HepG2 (cell line): Measurements from ENCODE around the gene DEFB112. TPM values are rescaled to one million over a fixed set of nuclear protein-coding genes. Genes with fewer than 3 reads are reported as not detected.

Experiments
- DMAP1 ChIP-seq: IDR thresholded peaks from 2 replicates; pipeline ENCODE4 v1.6.1; 2016
- FOXP4 ChIP-seq: sonication (generic); formaldehyde crosslinking; IDR thresholded peaks from 2 replicates; pipeline ENCODE4 v1.4.0; 2020; ENCODE audit warnings: missing genetic modification reagents
- GABPA ChIP-seq, 2 experiments: IDR thresholded peaks; 2 replicates each; pipeline ENCODE4 v1.6.1; 2011 to 2016; ENCODE audit warnings: low read depth in 2 of 2, low read length in 1 of 2, missing biosample characterization in 1 of 2, missing genetic modification characterization in 1 of 2
- HES4 ChIP-seq: sonication (generic); formaldehyde crosslinking; IDR thresholded peaks from 2 replicates; pipeline ENCODE4 v1.9.0; 2021; ENCODE audit warnings: mild to moderate bottlenecking, missing genetic modification reagents, borderline replicate concordance
- HHEX ChIP-seq: IDR thresholded peaks from 2 replicates; pipeline ENCODE4 v1.6.1; 2016; ENCODE audit warnings: control low read depth
- JUN ChIP-seq: sonication (generic); formaldehyde crosslinking; IDR thresholded peaks from 2 replicates; pipeline ENCODE4 v1.4.0; 2020; ENCODE audit warnings: mild to moderate bottlenecking, missing genetic modification reagents
- LBX2 ChIP-seq: sonication (generic); formaldehyde crosslinking; IDR thresholded peaks from 2 replicates; pipeline ENCODE4 v1.5.0; 2020; ENCODE audit warnings: missing genetic modification reagents, mild to moderate bottlenecking, borderline replicate concordance
- MEIS2 ChIP-seq: sonication (generic); formaldehyde crosslinking; IDR thresholded peaks from 2 replicates; pipeline ENCODE4 v1.9.0; 2021; ENCODE audit warnings: mild to moderate bottlenecking, missing genetic modification reagents
- NCOA2 ChIP-seq: sonication (generic); formaldehyde crosslinking; IDR thresholded peaks from 2 replicates; pipeline ENCODE4 v1.8.0; 2022; ENCODE audit warnings: inconsistent platforms
- NCOR1 ChIP-seq: fragments of 200-600 bp; sonication (generic); IDR thresholded peaks from 2 replicates; pipeline ENCODE4 v1.7.0; 2017; ENCODE audit warnings: antibody characterized with exemption, low read length, borderline replicate concordance
- NR0B2 ChIP-seq: sonication (generic); formaldehyde crosslinking; IDR thresholded peaks from 2 replicates; pipeline ENCODE4 v1.4.0; 2020; ENCODE audit warnings: mild to moderate bottlenecking, missing genetic modification reagents
- NR2F6 ChIP-seq, 2 experiments: IDR thresholded peaks; 2 replicates each; pipeline ENCODE4 v1.6.1; 2016; ENCODE audit warnings: antibody characterized with exemption in 1 of 2, mild to moderate bottlenecking in 1 of 2
- PHF21A ChIP-seq: sonication (generic); formaldehyde crosslinking; IDR thresholded peaks from 2 replicates; pipeline ENCODE4 v1.5.0; 2020; ENCODE audit warnings: mild to moderate bottlenecking, missing genetic modification reagents
- RAD51 ChIP-seq: fragments of 450-650 bp; IDR thresholded peaks from 2 replicates; pipeline ENCODE4 v1.6.1; 2016; ENCODE audit warnings: borderline replicate concordance
- RNF219 ChIP-seq: sonication (generic); formaldehyde crosslinking; IDR thresholded peaks from 2 replicates; pipeline ENCODE4 v1.5.0; 2020; ENCODE audit warnings: mild to moderate bottlenecking, missing genetic modification reagents
- SP1 ChIP-seq, 2 experiments: fragments of 450-650 bp in 1 of 2; sonication (generic) in 1 of 2; formaldehyde crosslinking in 1 of 2; IDR thresholded peaks; 2 replicates each; pipeline versions ENCODE4 v1.4.0 to v1.6.1; 2016 to 2020; ENCODE audit warnings: missing genetic modification reagents in 1 of 2
- TRIM22 ChIP-seq: fragments of 450-650 bp; IDR thresholded peaks from 2 replicates; pipeline ENCODE4 v1.6.1; 2017
- ZBTB7B ChIP-seq: sonication (generic); formaldehyde crosslinking; IDR thresholded peaks from 2 replicates; pipeline ENCODE4 v1.4.0; 2020; ENCODE audit warnings: missing genetic modification reagents
- ZNF280B ChIP-seq: sonication (generic); formaldehyde crosslinking; IDR thresholded peaks from 2 replicates; pipeline ENCODE4 v1.5.0; 2020; ENCODE audit warnings: missing genetic modification reagents, mild to moderate bottlenecking, borderline replicate concordance
- ZNF33A ChIP-seq: sonication (generic); formaldehyde crosslinking; IDR thresholded peaks from 2 replicates; pipeline ENCODE4 v1.5.1; 2020; ENCODE audit warnings: missing genetic modification reagents, mild to moderate bottlenecking, moderate library complexity, borderline replicate concordance
- ZNF598 ChIP-seq: sonication (generic); formaldehyde crosslinking; IDR thresholded peaks from 2 replicates; pipeline ENCODE4 v1.5.1; 2020; ENCODE audit warnings: mild to moderate bottlenecking, missing genetic modification reagents, borderline replicate concordance
- ZNF652 ChIP-seq: IDR thresholded peaks from 2 replicates; pipeline ENCODE4 v1.6.1; 2016; ENCODE audit warnings: low read depth, borderline replicate concordance
- ZNF788 ChIP-seq: sonication (generic); formaldehyde crosslinking; IDR thresholded peaks from 2 replicates; pipeline ENCODE4 v1.5.0; 2020; ENCODE audit warnings: mild to moderate bottlenecking, missing genetic modification reagents, borderline replicate concordance
- ZZZ3 ChIP-seq: sonication (generic); formaldehyde crosslinking; IDR thresholded peaks from 2 replicates; pipeline ENCODE4 v1.4.0; 2020; ENCODE audit warnings: missing genetic modification reagents, mild to moderate bottlenecking, borderline replicate concordance
- polyA plus RNA-seq, 8 experiments: library from polyadenylated mRNA; depleted of rRNA in 3 of 8; stranded (reverse) in 7 of 8; unstranded in 1 of 8; fragments of >200 nt; fragmentation: Illumina TruSeq in 4 of 8; extraction: Trizol in 4 of 8; gene quantifications; 2 replicates each; pipeline versions ENCODE4 v1.2.1 to v1.2.3, GENCODE V29; 2011 to 2016; ENCODE audit warnings: low read depth in 4 of 8, missing spikeins in 1 of 8, mixed read lengths in 1 of 8; ENCODE audit not compliant: insufficient read depth in 1 of 8
- total RNA-seq, 5 experiments: library from RNA; depleted of rRNA; stranded (reverse); fragments of >200 nt; fragmentation: Illumina TruSeq; extraction: Trizol; gene quantifications; 2 replicates each; pipeline ENCODE4 v1.2.3, GENCODE V29; 2016; ENCODE audit warnings: low read depth in 1 of 5

The DEFB112 gene
- total and polyA plus RNA-seq, 2 of the 13 experiments (the other 11 are each of a cell fraction or from before 2014, with no cell fraction given), result not detected

DNA sequence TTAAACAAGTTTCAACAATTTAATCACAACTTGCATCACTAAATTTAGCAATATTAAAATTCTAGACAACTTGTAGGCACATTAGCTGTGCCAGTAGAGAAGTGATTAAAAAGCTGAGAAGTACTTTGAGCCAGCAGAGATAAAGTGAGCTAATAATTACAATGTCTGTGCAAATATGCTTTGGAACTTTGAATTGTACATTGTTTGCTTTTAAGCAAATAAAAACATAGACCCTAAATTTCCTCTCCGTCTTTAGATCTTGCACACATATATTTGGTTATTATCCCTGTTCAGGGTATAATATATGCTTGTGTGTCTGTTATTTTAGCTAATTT, 44.2 kb upstream of the DEFB112 start (continued):
- TF ChIP-seq FOXP4 (CRISPR knock-in tag) (peak; percentile 66), PHF21A (CRISPR knock-in tag) (no peak), RAD51 (no peak), RNF219 (no peak), ZBTB7B (no peak), ZNF788 (no peak), HHEX (peak; percentile 92), SP1 (IDR thresholded peaks at IDR 0.05) (no peak), SP1 (CRISPR knock-in tag; IDR thresholded peaks at IDR 0.05) (no peak), NCOR1 (peak; percentile 72; the same call in 1 of the 2 replicates), NR0B2 (CRISPR knock-in tag) (no peak), DMAP1 (CRISPR knock-in tag) (no peak), LBX2 (CRISPR knock-in tag) (no peak), GABPA (IDR thresholded peaks at IDR 0.05; ENCODE audit: low read depth, low read length) (no peak), GABPA (CRISPR knock-in tag; IDR thresholded peaks at IDR 0.05; ENCODE audit: low read depth) (no peak), ZNF598 (no peak), HES4 (no peak), ZNF33A (CRISPR knock-in tag) (no peak), NCOA2 (peak; percentile 76), NR2F6 (IDR thresholded peaks at IDR 0.05) (peak; percentile 18; the same call in 1 of the 2 replicates), NR2F6 (CRISPR knock-in tag; IDR thresholded peaks at IDR 0.05) (peak; percentile 31; the same call in 1 of the 2 replicates), MEIS2 (CRISPR knock-in tag) (no peak), TRIM22 (no peak), ZNF280B (CRISPR knock-in tag) (no peak), ZNF652 (CRISPR knock-in tag) (no peak), ZZZ3 (no peak), JUN (CRISPR knock-in tag) (no peak)
